HG03520 (cell line): ENCODE data around the gene GARNL3.
A peak's percentile ranks its signal among the peaks of the same experiment; 100 is the strongest.

Experiments used
- ATAC-seq: cut with Tn5 transposase; IDR thresholded peaks from one replicate; pipeline ENCODE4 v1.9.1; 2021; ENCODE audit warnings: mild to moderate bottlenecking, moderate library complexity; ENCODE audit not compliant: unreplicated experiment

GARNL3 gene

DNA sequence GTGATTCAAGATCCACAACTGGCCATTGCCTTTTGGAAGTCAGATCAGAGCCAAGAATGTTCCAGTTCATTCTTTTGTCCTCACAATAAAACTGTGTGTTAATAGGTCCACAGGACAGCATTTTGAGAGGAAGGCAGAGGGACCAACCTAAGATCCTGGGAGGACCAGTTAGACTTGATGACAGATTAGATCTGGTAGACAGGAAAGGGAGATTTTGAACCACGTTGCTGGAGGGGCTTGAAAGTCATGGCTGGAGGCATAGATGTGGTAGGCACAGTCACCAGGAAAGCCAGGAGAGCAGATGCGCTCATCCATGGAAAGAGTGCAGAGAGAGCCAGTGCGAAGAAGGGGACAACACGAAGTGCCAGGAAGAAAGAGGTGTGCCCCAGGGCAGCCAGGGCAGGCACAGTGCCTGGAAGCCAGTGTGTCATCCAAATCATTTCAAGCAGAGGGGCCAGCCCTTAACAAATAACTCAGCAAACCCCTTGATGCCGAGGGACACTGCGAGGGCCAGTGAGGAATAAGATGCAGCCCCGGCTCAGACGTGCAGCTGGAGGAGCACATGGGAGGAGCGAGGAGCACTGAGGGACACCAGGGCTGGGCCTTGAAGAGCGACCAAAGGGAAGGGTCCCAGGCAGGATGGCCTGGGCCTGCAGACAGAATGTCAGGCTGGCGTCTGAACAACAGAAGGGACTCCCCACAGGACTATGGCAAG is 119.6 kb downstream of the GARNL3 start:
- ATAC-seq = no peak

DNA sequence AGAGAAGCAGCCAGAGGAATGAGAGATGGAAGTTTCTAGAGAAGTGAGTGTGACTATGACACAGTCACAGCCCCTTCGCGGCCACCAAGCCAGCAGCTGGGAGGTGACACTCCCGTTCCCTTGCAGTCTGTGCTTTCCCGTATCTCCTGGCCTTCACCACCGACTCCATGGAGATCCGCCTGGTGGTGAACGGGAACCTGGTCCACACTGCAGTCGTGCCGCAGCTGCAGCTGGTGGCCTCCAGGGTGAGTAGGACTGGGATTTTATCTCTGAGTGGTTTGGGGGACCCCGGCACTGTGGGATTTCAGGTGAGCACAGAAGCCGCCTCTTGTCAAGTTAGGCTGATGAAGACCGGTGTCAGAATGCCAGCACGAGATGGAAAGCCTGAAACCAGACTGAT is 120.3 kb downstream of the GARNL3 start:
- ATAC-seq = no peak

DNA sequence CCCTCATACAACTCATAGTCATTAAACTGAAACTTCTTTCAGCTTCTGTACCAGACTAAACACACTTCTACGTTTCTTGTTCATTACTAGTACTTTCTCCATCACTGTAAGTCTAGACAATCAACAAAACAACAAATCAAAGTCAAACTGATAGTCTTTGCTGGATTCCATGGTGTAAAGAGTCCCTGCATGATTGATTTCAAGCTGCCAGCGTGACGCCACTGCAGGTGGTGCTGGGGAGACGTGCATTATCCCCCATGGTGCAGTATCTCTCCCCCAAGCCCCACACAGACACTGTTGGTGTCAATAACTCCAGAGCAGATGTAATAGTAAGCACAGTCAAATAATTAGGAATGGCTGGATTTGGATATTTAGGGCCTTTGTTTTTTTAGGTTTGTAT is 121.7 kb downstream of the GARNL3 start:
- ATAC-seq = no peak

DNA sequence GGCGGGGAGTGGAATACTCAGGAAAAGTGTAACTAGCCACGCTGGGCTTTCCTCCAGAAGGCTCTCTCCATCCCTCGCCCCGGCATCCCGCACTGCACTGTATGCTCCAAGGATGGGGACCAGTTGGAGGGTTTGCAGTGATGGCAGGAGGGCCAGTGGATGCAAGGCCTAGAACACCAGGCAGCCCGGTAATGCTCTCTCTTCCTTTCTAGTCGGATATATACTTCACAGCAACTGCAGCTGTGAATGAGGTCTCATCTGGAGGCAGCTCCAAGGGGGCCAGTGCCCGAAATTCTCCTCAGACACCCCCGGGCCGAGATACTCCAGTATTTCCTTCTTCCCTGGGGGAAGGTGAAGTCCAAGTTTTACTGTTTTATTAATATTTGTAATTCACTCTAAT is 122.4 kb downstream of the GARNL3 start:
- ATAC-seq = no peak

DNA sequence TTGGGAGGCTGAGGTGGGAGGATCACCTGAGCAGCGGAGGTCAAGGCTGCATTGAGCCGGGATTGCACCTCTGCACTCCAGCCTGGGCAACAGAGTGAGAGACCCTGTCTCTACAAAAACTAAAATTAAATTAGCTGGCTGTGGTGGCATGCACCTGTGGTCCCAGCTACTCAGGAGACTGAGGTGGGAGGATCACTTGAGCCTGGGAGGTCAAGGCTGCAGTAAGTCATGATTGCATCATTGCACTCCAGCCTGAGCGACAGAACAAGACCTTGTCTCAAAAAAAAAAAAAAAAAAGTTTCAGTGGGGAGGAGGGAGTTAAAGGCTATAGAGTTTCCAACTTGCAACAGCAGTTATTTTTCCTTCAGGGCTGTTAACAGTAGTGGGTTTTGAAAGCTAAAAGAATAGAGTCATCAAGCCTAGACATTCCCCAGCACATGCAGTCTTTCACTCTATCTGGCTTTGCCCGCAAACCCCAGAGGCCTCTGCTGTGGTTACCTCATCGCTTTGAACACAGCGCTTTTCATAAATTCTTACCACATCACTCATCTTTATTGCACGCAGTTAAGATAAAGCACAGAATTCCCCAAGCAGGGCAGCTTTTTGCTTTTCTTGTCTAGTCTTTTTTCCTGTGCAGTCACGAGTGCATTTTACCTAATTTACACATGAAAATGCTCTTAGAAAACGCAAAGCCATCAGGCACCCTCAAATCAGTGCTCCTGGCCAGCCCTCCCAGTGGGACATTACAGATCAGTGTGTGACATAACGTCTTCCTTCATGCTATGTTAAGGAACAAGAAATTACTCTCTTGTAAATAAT is 123.7 kb downstream of the GARNL3 start:
- ATAC-seq = peak; percentile 74

DNA sequence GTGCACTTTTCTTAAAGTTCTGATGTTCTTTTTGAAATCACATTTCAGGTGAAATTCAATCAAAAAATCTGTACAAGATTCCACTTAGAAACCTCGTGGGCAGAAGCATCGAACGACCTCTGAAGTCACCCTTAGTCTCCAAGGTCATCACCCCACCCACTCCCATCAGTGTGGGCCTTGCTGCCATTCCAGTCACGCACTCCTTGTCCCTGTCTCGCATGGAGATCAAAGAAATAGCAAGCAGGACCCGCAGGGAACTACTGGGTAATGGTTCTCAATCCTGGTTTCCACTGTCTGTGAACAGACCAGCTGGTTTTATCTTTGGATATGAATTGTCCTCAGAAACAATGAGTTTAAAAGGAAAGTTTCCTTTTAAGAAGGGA is 124.3 kb downstream of the GARNL3 start:
- no peak for ATAC-seq

DNA sequence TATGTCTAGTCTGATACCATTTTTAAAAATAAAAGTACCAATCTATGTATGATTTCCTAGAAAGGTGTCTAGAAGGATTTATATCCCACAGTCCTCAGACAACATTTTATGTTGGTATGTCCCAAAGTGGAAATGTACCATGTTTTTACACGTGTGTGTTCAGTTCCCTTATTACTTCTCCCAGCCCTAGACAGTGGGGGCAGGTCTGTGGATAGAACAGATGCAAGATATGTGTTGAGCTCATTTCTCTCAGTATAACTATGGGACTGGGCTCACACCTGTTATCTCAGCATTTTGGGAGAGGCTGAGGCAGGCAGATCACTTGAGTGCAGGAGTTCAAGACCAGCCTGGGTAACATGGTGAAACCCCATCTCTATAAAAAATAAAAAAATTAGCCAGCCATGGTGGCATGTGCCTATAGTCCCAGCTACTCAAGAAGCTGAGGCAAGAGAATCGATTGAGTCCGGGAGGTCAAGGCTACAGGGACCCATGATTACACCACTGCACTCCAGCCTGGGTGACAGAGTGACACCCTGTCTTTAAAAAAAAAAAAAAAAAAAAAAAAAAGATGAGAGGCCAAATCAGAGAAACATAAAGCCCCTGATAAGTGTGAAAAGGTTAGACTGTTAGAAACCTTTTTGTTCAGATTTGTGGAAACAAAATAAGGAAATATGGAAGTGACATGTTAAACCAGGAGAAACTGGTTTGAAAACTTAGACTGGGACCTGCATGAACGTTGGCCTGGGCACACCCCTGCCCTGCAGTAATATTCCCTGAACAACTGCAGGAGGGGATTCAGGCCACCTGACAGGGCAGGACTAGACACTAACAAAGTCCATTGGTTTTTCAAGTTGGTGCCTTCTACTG is 125.0 kb downstream of the GARNL3 start:
- ATAC-seq = no peak

DNA sequence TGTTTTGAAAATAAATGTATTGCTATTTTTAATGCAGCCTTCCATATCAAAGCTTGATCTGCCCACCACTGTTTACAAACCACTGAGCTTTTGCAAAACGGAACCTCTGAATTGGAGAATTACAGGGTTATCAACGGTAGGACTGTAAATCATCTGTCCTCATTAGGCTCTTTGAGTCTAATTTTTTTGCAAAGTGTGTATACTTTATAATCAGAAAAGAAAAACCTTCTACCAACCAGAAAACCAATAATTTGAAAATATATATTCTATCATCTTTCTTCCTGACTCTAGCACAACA is 125.6 kb downstream of the GARNL3 start:
- ATAC-seq = no peak

DNA sequence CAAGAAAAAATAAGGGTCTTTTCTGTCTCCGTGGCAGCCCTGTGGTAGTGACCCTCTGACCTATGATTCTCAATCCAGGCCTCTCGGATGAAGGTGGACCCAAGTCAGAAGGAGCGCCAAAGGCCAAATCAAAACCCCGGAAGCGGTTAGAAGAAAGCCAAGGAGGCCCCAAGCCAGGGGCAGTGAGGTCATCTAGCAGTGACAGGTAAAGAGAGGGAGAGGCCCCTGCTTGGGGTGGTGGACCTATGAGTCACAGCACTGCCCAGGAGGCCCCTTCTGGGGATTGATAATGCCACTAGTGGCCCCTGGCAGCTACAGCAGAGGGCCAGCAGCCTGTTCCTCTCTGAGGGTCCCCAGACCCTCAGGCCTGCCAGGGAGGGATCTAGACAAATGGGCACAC is 126.0 kb downstream of the GARNL3 start:
- no peak for ATAC-seq

DNA sequence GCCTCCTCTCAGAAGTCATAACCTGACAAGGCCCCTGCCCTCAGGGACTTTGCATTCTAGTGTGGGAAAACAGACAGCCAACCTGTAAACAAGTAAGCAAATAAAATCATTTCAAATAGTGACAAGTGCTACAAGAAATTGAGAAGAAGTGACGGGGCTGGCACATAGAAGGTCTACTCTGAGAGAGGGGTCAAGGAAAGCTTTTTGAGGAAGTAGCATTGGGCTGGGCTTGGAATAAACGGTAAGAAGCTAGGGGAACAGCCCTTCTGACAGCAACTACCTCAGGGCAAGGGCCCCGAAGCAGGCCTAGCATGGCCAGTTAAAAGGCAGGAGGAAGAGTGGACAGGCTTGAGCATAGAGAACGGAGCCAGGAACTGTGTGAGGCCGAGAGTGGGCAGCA is 127.6 kb downstream of the GARNL3 start:
- no peak for ATAC-seq

DNA sequence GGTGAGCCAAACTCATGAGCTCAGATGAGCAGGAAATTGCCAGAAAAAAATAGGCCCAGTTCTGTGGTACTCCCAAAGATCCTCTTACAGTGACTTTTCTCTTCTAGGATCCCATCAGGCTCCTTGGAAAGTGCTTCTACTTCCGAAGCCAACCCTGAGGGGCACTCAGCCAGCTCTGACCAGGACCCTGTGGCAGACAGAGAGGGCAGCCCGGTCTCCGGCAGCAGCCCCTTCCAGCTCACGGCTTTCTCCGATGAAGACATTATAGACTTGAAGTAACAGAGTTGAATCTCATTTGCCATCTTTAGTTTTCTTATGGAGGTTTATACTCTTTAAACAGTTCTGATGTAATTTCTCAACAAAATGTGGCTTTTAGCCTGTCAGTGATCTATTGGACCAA is 128.4 kb downstream of the GARNL3 start:
- no peak for ATAC-seq

DNA sequence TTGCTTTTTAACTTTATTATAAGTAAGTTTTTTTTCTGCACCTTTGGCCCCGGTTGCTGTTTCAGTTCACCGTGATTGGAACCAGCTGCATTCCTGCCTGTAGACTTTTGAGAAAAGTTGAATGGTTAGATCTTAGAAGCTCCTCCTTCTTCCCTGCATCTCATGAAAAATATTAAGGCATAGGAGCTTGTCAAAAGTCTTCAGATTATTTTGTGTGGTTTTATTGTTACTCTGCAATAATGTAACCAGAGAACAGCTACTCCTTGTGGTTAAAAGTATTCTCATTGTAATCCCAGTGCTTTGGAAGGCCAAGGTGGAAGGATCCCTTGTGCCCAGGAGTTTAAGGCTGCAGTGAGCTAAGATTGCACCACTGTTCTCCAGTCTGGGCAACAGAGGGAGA is 129.1 kb downstream of the GARNL3 start:
- ATAC-seq = no peak

DNA sequence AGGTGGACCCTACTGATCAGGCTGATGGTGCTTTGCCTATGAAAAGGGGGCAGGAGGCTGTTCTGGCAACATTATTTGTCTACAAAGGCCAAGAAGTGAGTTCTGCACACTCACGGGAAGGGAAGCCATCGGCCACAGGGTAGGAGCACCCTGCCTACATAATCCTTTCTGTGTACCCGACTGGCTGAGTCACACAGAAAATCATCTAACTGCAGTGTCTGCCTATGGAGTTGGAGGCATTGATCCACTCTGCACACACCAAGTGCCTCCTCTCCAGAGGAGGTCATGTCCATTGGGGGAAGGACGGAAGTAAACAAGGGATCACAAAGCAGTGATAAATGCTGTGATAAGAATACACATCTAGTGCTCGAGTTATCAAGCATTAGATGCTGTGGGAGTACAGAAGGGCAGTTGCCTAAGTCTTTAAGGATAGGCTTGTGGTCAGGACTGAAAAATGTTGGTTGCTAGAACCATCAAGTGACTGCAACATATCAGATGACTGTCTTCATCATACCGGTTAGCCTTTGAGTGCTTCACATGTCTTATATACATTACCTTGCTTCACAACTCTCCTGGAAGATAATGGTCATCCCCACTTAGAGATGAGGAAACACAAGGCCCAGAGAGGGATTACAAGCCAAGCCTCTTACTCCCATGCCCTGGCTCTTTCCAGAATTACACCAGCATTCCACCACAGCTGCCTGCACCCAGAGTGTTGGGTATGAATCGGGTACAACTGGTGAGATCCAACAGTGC is 131.1 kb downstream of the GARNL3 start:
- no peak for ATAC-seq

DNA sequence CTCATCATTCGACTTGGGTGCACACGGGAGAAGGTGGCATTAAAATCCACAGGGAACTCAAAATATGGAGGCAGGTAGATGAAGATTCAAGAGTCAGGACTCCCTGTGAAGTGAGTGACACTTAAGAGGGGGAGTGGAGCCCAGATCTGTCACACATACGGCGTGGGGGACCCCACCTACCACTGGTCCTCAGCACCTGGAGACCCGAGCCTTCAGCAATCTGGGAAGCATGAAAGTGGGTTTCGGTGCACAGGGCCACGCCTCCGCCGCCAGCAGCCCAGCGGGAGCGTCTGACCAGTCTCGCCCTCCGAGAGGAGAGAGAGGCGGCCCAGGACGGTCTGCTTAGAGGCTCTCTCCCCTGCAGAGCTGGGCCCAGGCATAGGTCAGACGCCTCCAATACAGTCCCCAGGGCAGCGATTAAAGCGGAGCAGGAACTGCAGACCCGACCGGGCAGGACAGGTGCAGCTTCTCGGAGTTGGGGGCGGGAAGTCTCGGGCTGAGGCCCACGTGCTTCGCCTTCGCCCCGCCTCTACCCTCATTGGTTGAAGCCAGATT is 131.8 kb downstream of the GARNL3 start:
- ATAC-seq = no peak

DNA sequence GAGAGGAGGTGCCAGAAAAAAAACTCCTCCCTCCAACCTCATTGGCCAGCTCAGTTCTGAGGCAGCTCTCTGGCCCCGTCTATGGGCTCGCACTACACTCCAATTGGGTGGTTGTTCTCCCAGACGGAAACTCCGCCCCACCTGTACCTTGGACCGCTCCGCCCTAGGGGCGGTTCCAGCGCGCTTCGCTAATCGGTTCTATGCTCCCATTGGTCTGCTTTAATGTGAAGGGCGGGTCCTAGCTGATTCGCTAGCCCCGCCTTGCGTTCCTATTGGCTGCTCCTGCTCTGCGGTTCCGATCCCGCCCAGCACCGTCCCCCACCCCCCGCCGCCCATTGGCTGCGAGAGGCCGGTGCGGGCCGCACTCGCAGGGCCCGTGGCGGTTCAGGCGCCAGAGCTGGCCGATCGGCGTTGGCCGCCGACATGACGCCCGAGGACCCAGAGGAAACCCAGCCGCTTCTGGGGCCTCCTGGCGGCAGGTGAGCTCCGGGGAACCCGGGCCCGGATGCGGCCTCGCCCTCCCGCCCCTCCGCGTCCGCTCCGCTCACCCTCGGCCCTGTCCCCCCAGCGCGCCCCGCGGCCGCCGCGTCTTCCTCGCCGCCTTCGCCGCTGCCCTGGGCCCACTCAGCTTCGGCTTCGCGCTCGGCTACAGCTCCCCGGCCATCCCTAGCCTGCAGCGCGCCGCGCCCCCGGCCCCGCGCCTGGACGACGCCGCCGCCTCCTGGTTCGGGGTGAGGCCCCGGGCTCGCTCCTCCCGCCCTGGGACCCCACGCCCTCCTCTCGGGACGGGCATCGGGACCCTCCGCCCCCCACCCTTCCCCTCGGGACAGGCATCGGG is 132.5 kb downstream of the GARNL3 start, which contains the start of gene SLC2A8:
TSS of gene SLC2A8 (plus strand) at position 362 of the 838 bp plus-strand sequence. CDS start at position 424, 62 bp downstream.
- peak; percentile 92 for ATAC-seq

DNA sequence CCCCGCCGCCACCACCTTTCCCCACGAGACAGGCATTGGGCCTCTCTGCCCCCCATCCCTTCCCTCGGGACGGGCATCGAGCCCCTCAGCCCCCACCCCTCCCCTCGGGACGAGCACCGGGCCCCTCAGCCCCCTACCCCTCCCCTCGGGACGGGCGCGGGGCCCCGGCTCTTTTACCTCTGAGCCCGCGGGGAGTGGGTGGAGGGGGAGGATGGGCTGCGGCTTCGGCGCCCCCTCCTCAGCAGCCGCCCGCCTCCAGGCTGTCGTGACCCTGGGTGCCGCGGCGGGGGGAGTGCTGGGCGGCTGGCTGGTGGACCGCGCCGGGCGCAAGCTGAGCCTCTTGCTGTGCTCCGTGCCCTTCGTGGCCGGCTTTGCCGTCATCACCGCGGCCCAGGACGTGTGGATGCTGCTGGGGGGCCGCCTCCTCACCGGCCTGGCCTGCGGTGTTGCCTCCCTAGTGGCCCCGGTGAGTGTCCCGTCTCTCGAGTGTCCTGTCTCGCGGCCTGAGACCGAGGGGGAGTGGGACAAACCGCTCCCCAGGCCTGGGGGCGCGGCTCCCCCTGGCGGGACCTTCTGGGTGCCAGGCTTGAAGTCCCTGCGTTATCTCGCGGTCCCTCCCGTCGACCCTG is 133.2 kb downstream of the GARNL3 start:
- ATAC-seq = no peak

DNA sequence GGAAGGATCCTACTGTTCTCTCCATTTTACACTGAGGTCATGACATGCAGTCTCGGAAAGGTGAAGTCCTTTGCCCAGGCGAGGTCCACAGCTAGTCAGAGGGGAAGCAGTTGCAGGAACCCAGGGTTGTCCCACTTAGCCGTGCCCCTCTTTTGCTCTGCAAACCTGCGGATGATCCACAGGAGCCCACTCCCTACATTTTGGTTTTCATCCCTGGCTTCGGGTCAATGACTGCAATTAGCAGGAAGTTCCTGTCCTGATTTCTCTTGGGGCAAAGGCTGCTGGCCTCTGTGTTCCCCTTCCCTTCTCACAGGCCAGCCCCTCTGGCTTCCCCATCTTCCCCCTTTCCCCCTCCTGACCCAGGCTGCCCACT is 133.7 kb downstream of the GARNL3 start:
- ATAC-seq = no peak

DNA sequence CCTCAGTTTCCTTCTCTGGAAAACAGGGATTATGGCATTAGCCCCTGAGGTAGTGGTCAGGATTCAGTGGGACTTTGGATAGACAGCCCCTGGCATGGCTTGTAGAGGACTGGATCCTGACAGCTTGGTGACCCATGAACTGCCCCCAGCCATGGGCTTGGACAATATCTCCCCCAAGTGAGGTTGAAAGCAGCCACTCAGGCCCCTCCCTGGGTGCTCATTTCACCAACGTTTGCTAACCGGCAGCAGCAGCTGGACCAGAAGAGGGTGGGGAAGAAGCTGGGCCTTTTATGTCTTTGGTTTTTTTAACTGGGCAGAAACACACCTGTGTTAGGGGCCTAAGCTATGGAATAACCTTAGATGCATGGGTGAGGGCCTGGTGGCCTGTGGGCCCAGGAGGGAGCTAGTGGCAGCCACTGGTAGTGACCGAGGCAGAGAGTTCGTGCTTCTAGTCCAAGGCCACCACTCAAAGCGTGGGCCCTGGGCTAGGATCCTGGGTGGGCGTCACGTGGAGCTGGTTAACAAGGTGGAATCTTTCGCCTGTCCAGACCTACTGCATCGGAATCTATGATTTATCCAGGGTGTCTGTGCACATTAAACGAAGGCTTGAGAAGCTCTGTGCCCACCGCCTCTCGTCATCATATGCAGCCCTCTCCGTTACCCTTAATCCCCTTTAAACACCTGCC is 134.3 kb downstream of the GARNL3 start:
- ATAC-seq = no peak
